Spinal cord (tissue), 10 donors: ENCODE results near the gene CCDC195. TPM values are rescaled to one million over a fixed set of nuclear protein-coding genes. Genes with fewer than 3 reads are reported as not detected.
"Not testable (repeated sequence)": the region's sequence is repeated elsewhere in the genome, so short reads cannot be mapped to it uniquely, and the experiment has no call there.

Experiments used
- DNase-seq, 6 donors: peaks; one replicate each; pipeline versions ENCODE4 v3.0.0 to v3.0.0-alpha.2; 2013 to 2015; ENCODE audit warnings: low spot score in 6 of 6, low read depth in 4 of 6
- H3K27ac ChIP-seq: one replicate; pipeline ENCODE4 v1.5.1; 2013; ENCODE audit warnings: low read depth, low read length, control low read depth
- H3K27me3 ChIP-seq: one replicate; pipeline ENCODE4 v1.6.1; 2013; ENCODE audit warnings: low read length; ENCODE audit not compliant: control insufficient read depth, insufficient read depth
- H3K36me3 ChIP-seq: one replicate; pipeline ENCODE4 v1.6.1; 2013; ENCODE audit warnings: low read length; ENCODE audit not compliant: control insufficient read depth, insufficient read depth
- H3K4me1 ChIP-seq: one replicate; pipeline ENCODE4 v1.6.1; 2013; ENCODE audit warnings: low read length; ENCODE audit not compliant: control insufficient read depth, insufficient read depth
- H3K4me3 ChIP-seq: one replicate; pipeline ENCODE4 v1.5.1; 2013; ENCODE audit warnings: low read depth, low read length, control low read depth
- H3K9me3 ChIP-seq: one replicate; pipeline ENCODE4 v1.6.1; 2013; ENCODE audit warnings: low read length; ENCODE audit not compliant: control insufficient read depth, insufficient read depth
- WGBS: methylation state at CpG from one replicate; pipeline ENCODE4 v1.1.5; 2013; ENCODE audit warnings: missing lambda C conversion rate; ENCODE audit not compliant: insufficient coverage; 5-methylcytosine and 5-hydroxymethylcytosine counted together
- polyA plus RNA-seq, 2 donors: library from polyadenylated mRNA; unstranded; fragments of 120-200 nt; gene quantifications; one replicate each; pipeline ENCODE4 v1.2.1, GENCODE V29; 2013; ENCODE audit not compliant: insufficient read length in 2 of 2
- total RNA-seq, 2 donors: library from RNA; depleted of rRNA in 1 of 2; stranded (reverse); fragments of 120-200 nt in 1 of 2; fragments of >200 nt in 1 of 2; gene quantifications; one replicate each; pipeline versions ENCODE4 v1.2.3 to v1.2.4, GENCODE V29; 2013 to 2014
- donor health status: healthy.

Gene CCDC195
- total and polyA plus RNA-seq, 4 donors = not detected

DNA sequence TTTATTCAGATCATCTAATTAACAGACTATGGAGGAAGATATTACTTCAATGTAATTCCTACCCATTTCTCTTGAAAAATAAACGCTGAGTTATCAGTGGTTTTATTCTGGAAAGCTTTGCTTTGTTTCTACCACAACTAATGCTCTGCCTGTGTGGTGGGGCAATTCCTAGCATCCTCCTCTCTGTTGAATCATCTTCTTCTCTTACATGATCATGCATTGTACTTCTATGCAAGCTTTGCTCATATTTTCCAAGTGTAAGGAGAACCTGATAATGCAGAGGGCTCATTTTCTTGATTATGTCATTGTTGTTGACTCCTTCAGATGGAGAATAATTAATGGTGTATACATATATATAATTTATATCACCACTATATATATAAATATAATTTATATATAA lies 46.7 kb downstream of the CCDC195 start:
- WGBS = no CpG with 5 or more reads among the region's 1 CpG
- Histone ChIP-seq H3K4me3 (no peak overlapping the region), H3K27me3 (no peaks in the 10 kb centered on the region), H3K9me3 (no peaks in the 10 kb centered on the region), H3K36me3 (no peaks in the 10 kb centered on the region), H3K27ac (no peak overlapping the region), H3K4me1 (no peaks in the 10 kb centered on the region)
- DNase-seq = no peak

DNA sequence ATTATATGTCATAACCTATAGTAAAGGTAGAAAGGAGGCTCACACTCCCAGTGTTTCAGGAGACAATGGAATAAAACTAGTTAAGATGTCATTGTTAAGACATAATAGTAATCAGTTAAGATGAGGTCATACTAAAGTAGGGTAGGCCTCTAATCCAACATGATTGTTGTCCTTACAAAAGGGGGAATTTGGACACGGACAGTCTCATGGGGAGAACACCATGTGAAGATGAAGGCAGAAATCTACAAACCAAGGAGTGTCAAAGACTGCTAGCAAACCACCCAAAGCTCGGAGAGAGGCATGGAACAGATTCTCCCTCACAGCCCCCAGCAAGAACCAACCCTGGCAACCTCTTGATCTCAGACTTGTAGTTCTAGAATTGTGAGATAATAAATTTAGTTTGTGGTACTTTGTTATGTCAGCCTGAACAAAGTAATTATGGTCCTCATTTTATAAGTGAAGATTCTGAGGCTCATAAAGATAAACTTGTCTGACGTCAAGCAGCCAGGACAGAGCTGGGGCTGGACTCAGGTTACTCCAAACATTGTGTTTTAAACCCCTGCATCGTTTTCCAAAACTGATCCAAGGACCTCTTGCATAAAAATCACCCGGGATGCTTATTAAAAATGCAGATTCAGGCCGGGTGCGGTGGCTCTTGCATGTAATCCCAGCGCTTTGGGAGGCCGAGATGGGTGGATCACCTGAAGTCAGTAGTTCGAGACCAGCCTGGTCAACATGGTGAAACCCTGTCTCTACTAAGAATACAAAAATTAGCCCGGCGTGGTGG lies 47.8 kb downstream of the CCDC195 start:
- Histone ChIP-seq H3K27ac (no peak overlapping the region), H3K9me3 (no peaks in the 10 kb centered on the region), H3K4me1 (no peaks in the 10 kb centered on the region), H3K36me3 (no peaks in the 10 kb centered on the region), H3K4me3 (no peak overlapping the region), H3K27me3 (no peaks in the 10 kb centered on the region)
- WGBS = 93% methylated on average over 11 of the region's 12 CpGs
- DNase-seq = no peak

DNA sequence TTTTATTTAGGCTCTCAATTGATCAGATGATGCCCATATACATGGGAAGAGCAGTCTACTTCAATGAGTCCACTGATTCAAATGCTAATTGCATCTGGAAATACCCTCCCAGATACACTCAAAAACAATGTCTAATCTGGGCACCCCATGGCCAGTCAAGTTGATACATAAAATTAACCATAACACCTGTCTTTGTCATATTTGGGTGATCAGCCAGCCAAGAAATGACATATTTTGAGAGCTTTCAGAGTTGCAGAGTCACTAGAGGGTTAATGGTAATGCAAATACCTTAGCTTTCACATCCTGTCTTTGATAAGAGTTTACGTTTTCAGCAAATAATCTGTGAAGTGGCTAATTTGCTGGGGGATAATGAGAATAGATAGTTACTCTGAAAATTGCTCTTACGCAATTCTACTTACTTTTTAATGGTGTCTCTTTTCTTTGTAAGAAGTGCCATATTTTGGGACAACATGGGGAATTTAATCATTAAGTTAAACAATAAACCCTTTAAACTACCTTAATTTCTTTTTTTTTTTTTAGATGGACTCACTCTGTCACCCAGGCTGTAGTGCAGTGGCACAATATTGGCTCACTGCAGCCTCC lies 49.1 kb downstream of the CCDC195 start:
- WGBS = no CpG with 5 or more reads among the region's 2 CpGs
- H3K27ac ChIP-seq = no peak overlapping the region
- H3K27me3 ChIP-seq = no peaks in the 10 kb centered on the region
- no peak overlapping the region for H3K4me3 ChIP-seq
- no peaks in the 10 kb centered on the region for H3K9me3 ChIP-seq
- H3K36me3 ChIP-seq = no peaks in the 10 kb centered on the region
- H3K4me1 ChIP-seq = no peaks in the 10 kb centered on the region
- DNase-seq = no peak

GRCh38 chr2:224663322-224663721 lies 52.8 kb downstream of the CCDC195 start:
- not testable (repeated sequence) for DNase-seq, H3K36me3 ChIP-seq, H3K27ac ChIP-seq, H3K4me3 ChIP-seq, H3K9me3 ChIP-seq, H3K27me3 ChIP-seq, H3K4me1 ChIP-seq
- WGBS = 80% methylated on average over 1 of the region's 2 CpGs

- H3K4me1 ChIP-seq, H3K36me3 ChIP-seq, H3K9me3 ChIP-seq, H3K4me3 ChIP-seq, H3K27ac ChIP-seq, DNase-seq, H3K27me3 ChIP-seq: not testable (repeated sequence)
- WGBS = 79% methylated on average over 5 of the region's 5 CpGs
Observed at GRCh38 chr2:224661708-224662107, 54.5 kb downstream of the CCDC195 start.

DNA sequence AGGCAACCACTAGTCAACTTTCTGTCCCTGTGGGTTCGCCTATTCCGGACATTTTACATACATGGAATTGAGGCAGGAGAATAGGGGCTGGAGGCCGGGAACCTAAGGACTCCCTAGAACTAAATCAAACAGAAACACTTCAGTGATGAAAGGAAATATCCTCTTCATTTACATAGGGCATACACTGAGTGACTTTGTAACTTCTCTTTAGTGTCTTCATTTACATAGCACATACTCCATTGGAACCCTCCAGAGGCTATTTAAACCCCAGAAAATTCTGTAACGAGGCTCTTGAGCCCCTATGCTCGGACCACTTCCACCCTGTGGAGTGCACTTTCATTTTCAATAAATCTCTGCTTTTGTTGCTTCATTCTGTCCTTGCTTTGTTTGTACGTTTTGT lies 56.5 kb downstream of the CCDC195 start:
- DNase-seq = no peak
- Histone ChIP-seq H3K4me3 (no peak overlapping the region), H3K27ac (no peak overlapping the region), H3K36me3 (no peaks in the 10 kb centered on the region), H3K4me1 (no peaks in the 10 kb centered on the region), H3K27me3 (no peaks in the 10 kb centered on the region), H3K9me3 (no peaks in the 10 kb centered on the region)
- 73% methylated on average over 3 of the region's 6 CpGs for WGBS

- H3K27me3 ChIP-seq = no peaks in the 10 kb centered on the region
- H3K4me3 ChIP-seq = no peak overlapping the region
- no peaks in the 10 kb centered on the region for H3K9me3 ChIP-seq
- no peak for DNase-seq
- H3K27ac ChIP-seq = no peak overlapping the region
- no peaks in the 10 kb centered on the region for H3K4me1 ChIP-seq
- H3K36me3 ChIP-seq = no peaks in the 10 kb centered on the region
Observed at GRCh38 chr2:224658780-224659405, 57.3 kb downstream of the CCDC195 start.

DNA sequence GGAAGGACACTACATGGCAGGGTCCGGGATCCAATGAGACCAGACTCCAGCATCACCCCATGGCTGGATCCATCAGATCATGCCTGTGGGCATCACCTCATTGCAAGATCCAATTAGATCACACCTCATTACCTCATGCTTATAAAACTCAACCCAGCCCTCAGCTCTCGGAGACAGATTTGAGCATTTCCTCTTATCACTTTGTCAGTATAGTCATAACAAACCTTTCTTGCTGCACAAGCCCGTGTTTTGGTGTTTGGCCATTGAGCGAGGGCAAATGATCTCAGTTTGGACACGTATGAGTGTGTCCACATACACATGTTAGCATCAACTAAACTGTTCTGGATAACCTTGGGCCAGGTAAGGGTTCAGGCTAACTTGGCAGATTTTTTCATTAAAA lies 58.8 kb downstream of the CCDC195 start:
- no peak overlapping the region for H3K4me3 ChIP-seq
- H3K27ac ChIP-seq = no peak overlapping the region
- WGBS = 95% methylated on average over 5 of the region's 5 CpGs
- H3K27me3 ChIP-seq = no peaks in the 10 kb centered on the region
- no peaks in the 10 kb centered on the region for H3K9me3 ChIP-seq
- H3K4me1 ChIP-seq = no peaks in the 10 kb centered on the region
- no peaks in the 10 kb centered on the region for H3K36me3 ChIP-seq
- no peak for DNase-seq

DNA sequence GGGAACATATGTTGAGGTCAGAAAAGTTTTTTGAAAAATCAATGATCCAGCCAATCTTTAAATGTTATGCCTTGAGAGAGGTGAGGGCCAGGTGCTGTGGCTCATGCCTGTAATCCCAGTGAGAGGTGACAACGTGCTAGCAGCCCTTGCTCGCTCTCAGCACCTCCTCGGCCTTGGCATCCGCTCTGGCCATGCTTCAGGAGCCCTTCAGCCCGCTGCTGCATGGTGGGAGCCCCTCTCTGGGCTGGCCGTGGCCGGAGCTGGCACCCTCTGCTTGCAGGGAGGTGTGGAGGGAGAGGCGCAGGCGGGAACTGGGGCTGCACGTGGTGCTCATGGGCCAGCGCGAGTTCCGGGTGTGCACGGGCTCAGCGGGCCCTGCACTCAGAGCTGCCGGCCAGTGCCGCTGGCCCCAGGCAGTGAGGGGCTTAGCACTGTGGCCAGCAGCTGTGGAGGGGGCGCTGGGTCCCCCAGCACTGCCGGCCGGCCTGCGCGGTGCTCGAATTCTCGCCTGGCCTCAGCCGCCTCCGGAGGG lies 61.1 kb downstream of the CCDC195 start:
- 96% methylated on average over 24 of the region's 26 CpGs for WGBS
- Histone ChIP-seq H3K27ac (no peak overlapping the region), H3K4me3 (no peak overlapping the region), H3K36me3 (no peaks in the 10 kb centered on the region), H3K4me1 (no peaks in the 10 kb centered on the region), H3K9me3 (no peaks in the 10 kb centered on the region), H3K27me3 (no peaks in the 10 kb centered on the region)
- DNase-seq = no peak
